T-helper 2 cell treated with Interferon-gamma antibody and Interleukin-4, amounts not matched to agents 100 ng/mL and 5 ng/mL, for 36 hours (primary cell): ENCODE measurements around the gene SLC20A1. TPM values are rescaled to one million over a fixed set of nuclear protein-coding genes. Genes with fewer than 3 reads are reported as not detected.
"Not testable (repeated sequence)": the region's sequence is repeated elsewhere in the genome, so short reads cannot be mapped to it uniquely, and the experiment has no call there.

Experiments used
- intact Hi-C: fragments of 100-400 bp; cut with micrococcal nuclease; formaldehyde crosslinking; loops from one replicate; pipeline ENCODE4 v1.15.1; 2023
- total RNA-seq: library from RNA; stranded (reverse); gene quantifications from 2 replicates; pipeline ENCODE4 v1.2.3, GENCODE V29; 2022

The SLC20A1 gene
- total RNA-seq, 1 donor from 2014 or later = 161 TPM

- intact Hi-C loops = loop anchor here (10.0 kb wide), 3 partner anchors 389 to 589 kb away; partner anchors contain the start of genes PSD4, TMEM87B and ZC3H8
These were observed 2.3 kb upstream of the SLC20A1 start for GRCh38 chr2:112643488-112643887.

GRCh38 chr2:112644155-112644932, 1.4 kb upstream of the SLC20A1 start:
- intact Hi-C loops = loop anchor here (10.0 kb wide), 3 partner anchors 390 to 590 kb away; partner anchors contain the start of genes PSD4, TMEM87B and ZC3H8

GRCh38 chr2:112644933-112645309, 818 bp upstream of the SLC20A1 start:
- intact Hi-C loops = loop anchor here (1.0 to 10.0 kb wide), 9 partner anchors 9 to 590 kb away; partner anchors contain the start of genes CHCHD5, PSD4, TMEM87B and ZC3H8

- intact Hi-C loops = loop anchor here (1.0 to 10.0 kb wide), 6 partner anchors 20 to 591 kb away; partner anchors contain the start of genes PSD4, TMEM87B and ZC3H8
These were observed 472 bp downstream of the SLC20A1 start for GRCh38 chr2:112646102-112646719.

DNA sequence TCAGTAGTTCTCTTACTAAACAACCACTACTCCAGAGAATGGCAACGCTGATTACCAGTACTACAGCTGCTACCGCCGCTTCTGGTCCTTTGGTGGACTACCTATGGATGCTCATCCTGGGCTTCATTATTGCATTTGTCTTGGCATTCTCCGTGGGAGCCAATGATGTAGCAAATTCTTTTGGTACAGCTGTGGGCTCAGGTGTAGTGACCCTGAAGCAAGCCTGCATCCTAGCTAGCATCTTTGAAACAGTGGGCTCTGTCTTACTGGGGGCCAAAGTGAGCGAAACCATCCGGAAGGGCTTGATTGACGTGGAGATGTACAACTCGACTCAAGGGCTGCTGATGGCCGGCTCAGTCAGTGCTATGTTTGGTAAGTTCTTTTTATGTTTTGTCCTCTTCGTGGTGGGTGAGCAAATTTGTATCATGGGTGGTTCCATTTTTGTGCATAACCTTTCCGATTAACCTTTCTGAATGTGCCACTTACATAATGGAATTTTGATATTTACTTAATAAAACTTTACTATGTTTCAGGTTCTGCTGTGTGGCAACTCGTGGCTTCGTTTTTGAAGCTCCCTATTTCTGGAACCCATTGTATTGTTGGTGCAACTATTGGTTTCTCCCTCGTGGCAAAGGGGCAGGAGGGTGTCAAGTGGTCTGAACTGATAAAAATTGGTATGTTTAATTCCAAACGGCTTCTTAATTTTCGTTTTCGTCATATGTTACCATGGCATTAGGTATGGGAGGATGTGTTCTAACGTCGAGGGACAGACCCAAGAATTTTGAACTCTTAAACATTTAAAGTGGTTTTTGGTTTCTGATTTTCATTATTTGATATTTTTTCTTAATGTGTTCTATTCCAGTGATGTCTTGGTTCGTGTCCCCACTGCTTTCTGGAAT, 1.3 kb downstream of the SLC20A1 start:
- intact Hi-C loops = loop anchor here (1.0 to 10.0 kb wide), 6 partner anchors 21 to 592 kb away; partner anchors contain the start of genes PSD4, TMEM87B and ZC3H8

GRCh38 chr2:112648081-112648480, 2.3 kb downstream of the SLC20A1 start:
- intact Hi-C loops = loop anchor here (5.0 to 10.0 kb wide), 5 partner anchors 44 to 593 kb away; partner anchors contain the start of genes PSD4, TMEM87B and ZC3H8

- intact Hi-C loops = no loop called here
These were observed 10.9 kb downstream of the SLC20A1 start for GRCh38 chr2:112656679-112657078.

DNA sequence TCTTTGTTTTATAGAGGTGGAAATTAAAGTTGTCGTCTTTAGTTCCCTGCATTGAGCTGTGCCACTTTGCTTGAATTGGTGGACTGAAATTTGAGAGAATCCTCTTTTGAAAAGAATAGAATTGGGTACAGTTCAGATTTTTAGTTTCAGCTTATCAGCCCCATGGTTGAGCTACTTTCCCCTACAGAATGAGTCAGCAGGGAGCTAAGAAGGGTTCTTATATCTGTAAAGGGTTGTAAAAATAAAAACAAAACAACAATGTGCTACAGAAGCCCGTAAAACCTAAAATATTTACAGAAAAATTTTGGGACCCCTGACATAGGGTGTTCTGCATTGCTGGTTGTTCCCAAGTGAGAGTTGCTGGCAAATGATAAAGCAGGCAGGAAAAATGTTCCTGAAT, 12.6 kb downstream of the SLC20A1 start:
- intact Hi-C loops = no loop called here

- intact Hi-C loops = no loop called here
These were observed 13.3 kb downstream of the SLC20A1 start for GRCh38 chr2:112658839-112659667.

- intact Hi-C loops = no loop called here
These were observed 14.4 kb downstream of the SLC20A1 start for GRCh38 chr2:112660138-112660537.

- intact Hi-C loops = no loop called here
These were observed 16.0 kb downstream of the SLC20A1 start for GRCh38 chr2:112661656-112662305.

GRCh38 chr2:112662704-112663103, 17.0 kb downstream of the SLC20A1 start:
- intact Hi-C loops = no loop called here

GRCh38 chr2:112664689-112665088, 18.9 kb downstream of the SLC20A1 start:
- intact Hi-C loops = no loop called here

DNA sequence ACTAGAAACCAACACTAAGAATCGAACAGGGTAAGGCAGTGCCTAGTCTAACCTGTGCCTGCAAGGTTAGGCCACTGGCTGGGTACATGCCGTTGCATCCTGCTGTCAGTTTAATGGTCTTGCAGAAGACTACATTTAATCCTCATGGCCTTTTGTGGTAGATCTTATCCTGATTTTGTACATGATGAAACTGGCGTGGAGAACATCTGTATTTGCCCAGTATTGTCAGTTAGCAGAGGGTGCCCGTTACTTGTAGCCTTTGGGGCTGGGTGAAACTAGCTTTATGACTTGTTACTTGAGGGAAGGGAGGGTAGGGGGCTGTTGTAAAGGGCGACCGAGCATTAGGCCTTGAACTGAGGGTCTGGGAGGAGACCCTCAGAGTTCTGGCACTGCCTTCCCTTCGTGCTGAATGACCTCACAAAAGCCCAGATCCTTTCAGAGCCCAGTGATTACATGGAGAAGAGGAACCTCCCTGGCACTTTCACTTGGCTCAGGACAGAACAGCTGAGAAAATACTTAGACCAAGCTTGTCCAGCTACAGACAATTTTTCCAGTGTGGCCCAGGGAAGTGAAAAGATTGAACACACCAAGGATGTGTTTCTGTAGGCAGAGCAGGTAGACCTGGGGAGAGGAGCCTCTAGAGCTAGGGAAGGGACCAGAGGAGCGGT, 19.5 kb downstream of the SLC20A1 start:
- intact Hi-C loops = no loop called here

DNA sequence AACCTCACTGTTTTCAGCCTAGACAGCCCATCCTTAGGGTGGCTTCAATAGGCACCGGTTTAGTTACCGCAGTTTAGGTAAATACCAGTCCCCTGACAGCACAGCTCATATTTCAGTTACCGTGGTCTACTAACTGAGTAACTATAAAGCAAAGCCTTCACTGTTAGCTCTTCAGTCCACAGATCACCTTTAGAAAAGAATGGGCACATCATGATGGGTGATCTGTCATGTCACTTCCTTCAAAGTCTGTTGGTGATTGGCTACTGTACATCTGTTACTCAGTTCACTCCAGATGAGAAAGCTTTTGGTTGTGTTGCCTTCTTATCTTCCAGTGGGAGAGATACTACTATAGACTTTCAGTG, 21.0 kb downstream of the SLC20A1 start:
- intact Hi-C loops = no loop called here

DNA sequence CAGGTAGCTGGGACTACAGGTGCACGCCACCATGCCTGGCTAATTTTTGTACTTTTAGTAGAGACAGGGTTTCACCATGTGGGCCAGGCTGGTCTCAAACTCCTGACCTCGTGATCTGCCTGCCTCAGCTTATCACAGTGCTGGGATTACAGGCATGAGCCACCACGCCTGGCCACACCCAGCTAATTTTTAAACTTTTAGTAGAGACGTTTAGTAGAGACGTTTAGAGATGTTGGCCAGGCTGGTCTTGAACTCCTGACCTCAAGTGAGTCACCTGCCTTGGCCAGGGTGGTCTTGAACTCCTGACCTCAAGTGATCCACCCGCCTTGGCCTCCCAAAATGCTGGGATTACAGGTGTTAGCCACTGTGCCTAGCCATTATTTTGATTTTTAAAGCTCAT, 21.8 kb downstream of the SLC20A1 start:
- intact Hi-C loops = not testable (repeated sequence)

- intact Hi-C loops = no loop called here
These were observed 23.9 kb downstream of the SLC20A1 start for GRCh38 chr2:112669667-112670066.

DNA sequence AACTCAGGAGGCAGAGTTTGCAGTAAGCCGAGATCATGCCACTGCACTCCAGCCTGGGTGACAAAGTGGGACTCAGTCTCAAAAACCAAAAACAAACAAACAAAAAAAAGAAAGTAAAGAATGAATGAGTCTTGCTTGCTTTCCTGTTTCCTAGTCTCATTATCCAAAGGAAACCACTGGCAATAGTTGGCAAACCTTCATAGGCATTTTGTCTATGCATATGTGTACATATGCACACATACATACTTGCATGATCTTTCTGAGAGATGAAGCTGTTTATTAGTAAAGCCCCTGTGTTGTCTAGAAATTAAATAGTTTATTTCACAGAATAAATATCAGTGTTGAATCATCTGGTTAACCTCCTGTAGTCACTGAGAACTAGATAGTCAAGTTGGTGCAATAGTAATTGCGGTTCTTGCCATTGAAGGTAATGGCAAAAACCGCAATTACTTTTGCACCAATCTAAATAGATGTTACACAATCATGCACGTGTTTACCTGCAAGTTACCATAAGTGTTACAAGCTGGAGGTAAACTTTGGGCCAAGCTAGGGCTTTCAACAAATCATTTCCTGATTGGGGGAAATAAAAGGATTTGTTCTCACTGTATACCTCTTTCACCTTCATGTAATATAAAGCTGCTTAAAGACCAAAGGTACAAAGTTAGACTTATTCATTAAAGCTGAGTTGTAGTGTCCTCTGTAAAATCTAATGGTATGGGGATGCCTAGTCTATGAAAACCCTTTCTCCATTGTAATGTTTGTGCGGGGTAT, 24.7 kb downstream of the SLC20A1 start:
- intact Hi-C loops = no loop called here

- intact Hi-C loops = no loop called here
These were observed 26.1 kb downstream of the SLC20A1 start for GRCh38 chr2:112671801-112672200.
